B cell (primary cell): ENCODE results near the gene PAM16. TPM values are rescaled to one million over a fixed set of nuclear protein-coding genes. Genes with fewer than 3 reads are reported as not detected.

Source experiments
- ATAC-seq: fragments of 200-7000 bp; cut with Tn5 transposase; one replicate; pipeline ENCODE4 v1.10.0; 2021; ENCODE audit warnings: low read depth, mild to moderate bottlenecking, moderate number of reproducible peaks, moderate library complexity
- CTCF ChIA-PET: fragments of 350-600 bp; sonication (Branson Sonifier 250); formaldehyde crosslinking; loops from one replicate; lab custom pipeline; 2021; ENCODE audit warnings: antibody characterized with exemption, inconsistent platforms; lab: Charles Lee
- POLR2A ChIA-PET: fragments of 350-600 bp; sonication (Branson Sonifier 250); formaldehyde crosslinking; loops from one replicate; lab custom pipeline; 2021; ENCODE audit warnings: antibody characterized with exemption; lab: Charles Lee
- DNase-seq: peaks from one replicate; pipeline ENCODE4 v3.0.0; 2013
- H2AFZ ChIP-seq: 2 replicates; pipeline ENCODE4 v1.6.1; 2012; ENCODE audit warnings: mild to moderate bottlenecking, low read depth, low read length; ENCODE audit not compliant: insufficient read depth, poor library complexity, severe bottlenecking
- H3K27ac ChIP-seq, 2 donors: 1 replicate in 1 of 2; 2 replicates in 1 of 2; pipeline ENCODE4 v1.5.1; 2012 to 2013; ENCODE audit warnings: low read length in 2 of 2, mild to moderate bottlenecking in 2 of 2, moderate library complexity in 1 of 2
- H3K27me3 ChIP-seq, 4 experiments: fragments of 200-600 bp in 1 of 4; sonication (generic) in 1 of 4; replicated peaks in 1 of 4; 1 replicate in 2 of 4; 2 replicates in 2 of 4; pipeline versions ENCODE4 v1.6.1 to v1.7.0; 2013 to 2016; ENCODE audit warnings: low read length in 3 of 4, mild to moderate bottlenecking in 2 of 4, mixed read lengths in 1 of 4, moderate library complexity in 1 of 4; ENCODE audit not compliant: insufficient read depth in 4 of 4, control insufficient read depth in 3 of 4; ENCODE audit errors: control extremely low read depth in 1 of 4
- H3K36me3 ChIP-seq, 2 experiments: replicated peaks in 1 of 2; 1 replicate in 1 of 2; 2 replicates in 1 of 2; pipeline versions ENCODE4 v1.6.1 to v1.7.1; 2013; ENCODE audit warnings: low read length in 1 of 2; ENCODE audit not compliant: insufficient read depth in 2 of 2, control insufficient read depth in 1 of 2; ENCODE audit errors: control extremely low read depth in 1 of 2, extremely low read depth in 1 of 2
- H3K4me1 ChIP-seq, 2 donors: fragments of 200-600 bp in 1 of 2; sonication (generic) in 1 of 2; 1 replicate in 1 of 2; 2 replicates in 1 of 2; pipeline versions ENCODE4 v1.5.1 to v1.6.1; 2013 to 2017; ENCODE audit warnings: low read length in 2 of 2; ENCODE audit not compliant: control insufficient read depth in 2 of 2, insufficient read depth in 2 of 2
- H3K4me2 ChIP-seq: replicated peaks from 2 replicates; pipeline ENCODE3; 2012; ENCODE audit warnings: mild to moderate bottlenecking, low read depth, low read length; ENCODE audit not compliant: poor library complexity, severe bottlenecking
- H3K4me3 ChIP-seq, 5 experiments: fragments of 200-600 bp in 1 of 5; sonication (generic) in 1 of 5; 1 replicate in 3 of 5; 2 replicates in 2 of 5; pipeline versions ENCODE4 v1.5.1 to v1.7.0; 2011 to 2016; ENCODE audit warnings: low read length in 4 of 5, mild to moderate bottlenecking in 4 of 5, low read depth in 2 of 5, control low read depth in 1 of 5, moderate library complexity in 1 of 5; ENCODE audit not compliant: insufficient read depth in 1 of 5; ENCODE audit errors: control extremely low read depth in 1 of 5, extremely low read depth in 1 of 5
- H3K79me2 ChIP-seq: fragments of 200-600 bp; sonication (generic); one replicate; pipeline ENCODE4 v1.6.0; 2016; ENCODE audit warnings: low read length; ENCODE audit not compliant: control insufficient read depth, insufficient read depth
- H3K9ac ChIP-seq: fragments of 200-600 bp; sonication (generic); 2 replicates; pipeline ENCODE4 v1.6.1; 2017; ENCODE audit warnings: mild to moderate bottlenecking, low read length, moderate library complexity
- H3K9me3 ChIP-seq, 3 donors: one replicate each; pipeline versions ENCODE4 v1.6.1 to v1.7.1; 2013; ENCODE audit warnings: low read length in 2 of 3; ENCODE audit not compliant: control insufficient read depth in 2 of 3, insufficient read depth in 1 of 3; ENCODE audit errors: control extremely low read depth in 1 of 3
- H4K20me1 ChIP-seq: 2 replicates; pipeline ENCODE4 v1.6.0; 2012; ENCODE audit warnings: mild to moderate bottlenecking, low read length; ENCODE audit not compliant: insufficient read depth, control insufficient read depth, poor library complexity, severe bottlenecking
- H3K27ac Mint-ChIP-seq: one replicate; pipeline ENCODE4 v1.8.0; 2021; ENCODE audit warnings: mixed read lengths
- H3K27me3 Mint-ChIP-seq: one replicate; pipeline ENCODE4 v1.8.0; 2021; ENCODE audit warnings: mixed read lengths
- H3K4me1 Mint-ChIP-seq: one replicate; pipeline ENCODE4 v1.8.0; 2021; ENCODE audit warnings: mixed read lengths
- H3K4me3 Mint-ChIP-seq: one replicate; pipeline ENCODE4 v1.8.0; 2021; ENCODE audit warnings: mixed read lengths
- H3K9me3 Mint-ChIP-seq: one replicate; pipeline ENCODE4 v1.8.0; 2022; ENCODE audit warnings: mixed read lengths; ENCODE audit not compliant: insufficient read depth
- EZH2 ChIP-seq: IDR thresholded peaks from 2 replicates; pipeline ENCODE4 v1.6.1; 2012; ENCODE audit warnings: borderline replicate concordance, low read depth, mild to moderate bottlenecking, moderate library complexity, low read length; ENCODE audit not compliant: insufficient read depth, poor library complexity, severe bottlenecking
- WGBS: methylation state at CpG from one replicate; pipeline ENCODE4 v1.1.5; 2013; ENCODE audit warnings: missing lambda C conversion rate; ENCODE audit not compliant: insufficient coverage; 5-methylcytosine and 5-hydroxymethylcytosine counted together
- intact Hi-C: fragments of 100-400 bp; cut with micrococcal nuclease; formaldehyde crosslinking; loops from one replicate; pipeline ENCODE4 v1.10.0; 2022
- polyA plus RNA-seq: library from polyadenylated mRNA; depleted of rRNA; stranded (reverse); fragments of >200 nt; gene quantifications from 2 replicates; pipeline ENCODE4 v1.2.3, GENCODE V29; 2012
- total RNA-seq, 2 donors: library from RNA; stranded (reverse); fragments of 120-200 nt in 1 of 2; gene quantifications; 1 replicate in 1 of 2; 2 replicates in 1 of 2; pipeline versions ENCODE4 v1.2.3 to v1.2.4, GENCODE V29; 2013 to 2022
- TF ChIP-seq, protein P1 (sequence below): fragments of 200-600 bp; IDR thresholded peaks from one replicate; pipeline ENCODE4 v1.8.0; 2022; ENCODE audit warnings: antibody characterized with exemption, mild to moderate bottlenecking

Gene PAM16
- total and polyA plus RNA-seq, 2 donors (not counting 1 experiment from before 2014, with no cell fraction given) = 57.3 to 64.1 TPM

DNA sequence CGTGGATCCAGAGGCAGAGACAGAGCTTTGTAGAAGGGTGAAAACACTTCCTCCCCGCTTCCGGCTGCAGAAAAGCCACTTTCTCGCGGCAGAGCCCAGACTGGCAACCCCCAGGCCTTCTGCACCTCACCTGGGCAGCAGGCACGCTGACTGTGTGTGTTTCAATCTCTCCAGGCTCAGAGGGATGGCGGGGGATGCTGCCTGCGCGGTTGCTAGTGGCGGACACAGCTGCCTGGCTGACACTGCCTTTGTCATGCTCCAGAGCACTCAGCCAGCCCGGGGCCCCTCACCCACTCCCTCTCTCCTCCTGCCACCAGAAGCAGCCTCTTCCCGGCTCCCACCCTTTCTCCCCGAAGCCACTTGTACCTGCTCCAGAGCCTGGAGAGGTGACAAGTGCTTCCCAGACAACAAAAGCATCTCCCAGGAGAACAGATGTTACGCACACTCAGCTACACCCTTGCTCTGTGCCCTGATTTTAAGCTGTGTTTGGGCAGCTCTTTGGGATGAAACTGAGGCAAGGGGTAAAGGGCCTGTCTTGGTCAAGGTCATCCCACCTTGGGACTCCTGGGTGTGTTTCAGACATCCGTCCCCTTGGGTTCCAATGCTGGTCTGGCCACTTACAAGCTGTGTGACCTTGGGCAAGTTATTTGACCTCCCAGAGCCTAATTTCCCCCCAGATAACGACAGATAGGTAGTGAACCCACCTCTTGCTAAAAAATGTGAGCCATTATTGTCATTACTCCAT, 44.5 kb downstream of the PAM16 start:
- POLR2A ChIA-PET = interaction anchor here (0.6 to 1.1 kb wide), 2 partner anchors 31 to 35 kb away, joined by 3 read pairs; no protein-coding TSS in a partner anchor

DNA sequence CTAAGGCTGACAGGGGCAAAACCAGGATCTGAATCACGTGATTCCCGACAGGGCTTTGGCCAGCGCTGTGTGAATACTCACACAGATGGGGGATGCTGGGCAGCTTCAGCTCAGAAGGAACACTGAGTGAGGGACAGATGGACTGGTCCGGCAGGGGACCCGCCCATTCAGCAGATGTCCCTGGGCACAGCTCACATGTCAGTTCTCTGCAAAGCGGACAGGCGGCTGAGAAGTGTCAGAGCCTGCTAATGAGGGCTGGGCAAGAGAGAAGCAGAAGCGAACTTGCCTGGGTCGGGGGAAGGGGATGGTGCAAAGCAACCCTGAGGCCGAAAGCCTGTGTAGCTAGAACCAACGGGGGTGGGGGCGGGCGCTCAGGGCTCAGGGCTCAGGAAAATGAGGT, 47.1 kb downstream of the PAM16 start:
- POLR2A ChIA-PET = interaction anchor here (0.6 kb wide), 1 partner anchor 1860 kb away, joined by 7 read pairs; no protein-coding TSS in a partner anchor
- no peaks in the 10 kb centered on the region for H3K9me3 Mint-ChIP-seq
- H3K27ac ChIP-seq = no peak overlapping the region
- H3K4me1 Mint-ChIP-seq = peaks cover 26% of the 10 kb centered on the region
- peaks cover 14 to 26% of the 10 kb centered on the region in 2 donors for H3K4me1 ChIP-seq
- WGBS = 95% methylated on average over 13 of the region's 13 CpGs
- CTCF ChIA-PET = interaction anchor here (1.0 to 15.7 kb wide), 4 partner anchors 8 to 100 kb away, joined by 4 to 165 read pairs (median 5); no protein-coding TSS in a partner anchor
- H3K27me3 ChIP-seq = no peaks in the 10 kb centered on the region
- peaks cover 17% of the 10 kb centered on the region for H3K79me2 ChIP-seq
- no peaks in the 10 kb centered on the region for H3K27me3 Mint-ChIP-seq
- no peak overlapping the region for H3K9ac ChIP-seq
- H3K4me3 ChIP-seq = no peak overlapping the region
- no peaks in the 10 kb centered on the region for H4K20me1 ChIP-seq
- no peak for ATAC-seq
- H3K4me3 Mint-ChIP-seq = no peak overlapping the region
- peaks cover 0 to 2% (median 0%) of the 10 kb centered on the region in 3 donors for H3K9me3 ChIP-seq
- no peak for DNase-seq
- no peaks in the 10 kb centered on the region for H3K36me3 ChIP-seq
- H3K4me2 ChIP-seq = no peak overlapping the region
- TF ChIP-seq, protein P1, sequence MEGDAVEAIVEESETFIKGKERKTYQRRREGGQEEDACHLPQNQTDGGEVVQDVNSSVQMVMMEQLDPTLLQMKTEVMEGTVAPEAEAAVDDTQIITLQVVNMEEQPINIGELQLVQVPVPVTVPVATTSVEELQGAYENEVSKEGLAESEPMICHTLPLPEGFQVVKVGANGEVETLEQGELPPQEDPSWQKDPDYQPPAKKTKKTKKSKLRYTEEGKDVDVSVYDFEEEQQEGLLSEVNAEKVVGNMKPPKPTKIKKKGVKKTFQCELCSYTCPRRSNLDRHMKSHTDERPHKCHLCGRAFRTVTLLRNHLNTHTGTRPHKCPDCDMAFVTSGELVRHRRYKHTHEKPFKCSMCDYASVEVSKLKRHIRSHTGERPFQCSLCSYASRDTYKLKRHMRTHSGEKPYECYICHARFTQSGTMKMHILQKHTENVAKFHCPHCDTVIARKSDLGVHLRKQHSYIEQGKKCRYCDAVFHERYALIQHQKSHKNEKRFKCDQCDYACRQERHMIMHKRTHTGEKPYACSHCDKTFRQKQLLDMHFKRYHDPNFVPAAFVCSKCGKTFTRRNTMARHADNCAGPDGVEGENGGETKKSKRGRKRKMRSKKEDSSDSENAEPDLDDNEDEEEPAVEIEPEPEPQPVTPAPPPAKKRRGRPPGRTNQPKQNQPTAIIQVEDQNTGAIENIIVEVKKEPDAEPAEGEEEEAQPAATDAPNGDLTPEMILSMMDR = no peak
- no peak for TF ChIP-seq EZH2
- no peak overlapping the region for H2AFZ ChIP-seq
- intact Hi-C loops = no loop called here
- no peak overlapping the region for H3K27ac Mint-ChIP-seq

More for the DNA sequence above, 44.5 kb downstream of the PAM16 start:
- Histone ChIP-seq H3K36me3 (no peaks in the 10 kb centered on the region), H3K9ac (peak overlapping the region; percentile 79), H3K4me2 (peak overlapping the region; percentile 90), H3K27me3 (no peaks in the 10 kb centered on the region), H4K20me1 (no peaks in the 10 kb centered on the region), H3K4me1 (peaks cover 14 to 38% of the 10 kb centered on the region in 2 donors), H3K79me2 (peaks cover 17% of the 10 kb centered on the region), H3K9me3 (peaks cover 0 to 2% (median 0%) of the 10 kb centered on the region in 3 donors), H2AFZ (peak overlapping the region; percentile 73), H3K27ac (peak overlapping the region; percentile 82 to 91), H3K4me3 (peak overlapping the region; percentile 47 to 95 (median 72))
- ATAC-seq = no peak
- Mint-ChIP-seq H3K4me1 (peaks cover 35% of the 10 kb centered on the region), H3K27me3 (no peaks in the 10 kb centered on the region), H3K9me3 (no peaks in the 10 kb centered on the region), H3K4me3 (peak overlapping the region; percentile 96), H3K27ac (peak overlapping the region; percentile 96)
- no peak for TF ChIP-seq EZH2
- intact Hi-C loops = loop anchor here (1.0 to 5.0 kb wide), 7 partner anchors 33 to 386 kb away; partner anchors contain the start of genes CDIP1, CORO7, DNAJA3 and NUDT16L1
- 36% methylated on average over 15 of the region's 16 CpGs for WGBS
- DNase-seq = peak; percentile 57
- CTCF ChIA-PET = interaction anchor here (1.2 to 15.7 kb wide), 7 partner anchors 17 to 110 kb away, joined by 3 to 165 read pairs (median 5); partner anchors contain the start of genes CORO7 and TFAP4
